ENCODE results near the gene EREG.

EREG gene

DNA sequence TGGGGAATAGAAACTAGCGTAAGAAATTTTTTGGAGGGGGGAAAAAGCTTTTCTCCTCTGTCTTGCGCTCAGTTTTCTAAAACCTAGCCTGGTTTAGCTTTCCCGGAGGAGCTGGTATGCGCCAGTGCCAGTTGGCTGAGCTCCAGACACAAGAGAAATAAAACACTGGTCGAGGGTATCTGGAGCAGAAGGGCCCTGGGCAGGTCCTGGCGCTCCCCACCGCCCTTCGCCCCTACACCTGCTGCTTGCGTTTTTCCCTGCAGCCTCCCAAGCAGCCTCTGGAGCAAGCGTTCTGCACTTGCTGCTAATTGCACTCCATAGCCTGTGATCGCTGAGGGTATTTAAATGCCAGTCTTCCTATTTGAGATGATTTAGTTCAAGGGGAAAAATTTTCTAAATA is 816 bp downstream of the EREG start:
- H3K4me3 ChIP-seq (ENCODE audit: low read length): peak overlapping the region; percentile 55
- TF ChIP-seq, protein P1, sequence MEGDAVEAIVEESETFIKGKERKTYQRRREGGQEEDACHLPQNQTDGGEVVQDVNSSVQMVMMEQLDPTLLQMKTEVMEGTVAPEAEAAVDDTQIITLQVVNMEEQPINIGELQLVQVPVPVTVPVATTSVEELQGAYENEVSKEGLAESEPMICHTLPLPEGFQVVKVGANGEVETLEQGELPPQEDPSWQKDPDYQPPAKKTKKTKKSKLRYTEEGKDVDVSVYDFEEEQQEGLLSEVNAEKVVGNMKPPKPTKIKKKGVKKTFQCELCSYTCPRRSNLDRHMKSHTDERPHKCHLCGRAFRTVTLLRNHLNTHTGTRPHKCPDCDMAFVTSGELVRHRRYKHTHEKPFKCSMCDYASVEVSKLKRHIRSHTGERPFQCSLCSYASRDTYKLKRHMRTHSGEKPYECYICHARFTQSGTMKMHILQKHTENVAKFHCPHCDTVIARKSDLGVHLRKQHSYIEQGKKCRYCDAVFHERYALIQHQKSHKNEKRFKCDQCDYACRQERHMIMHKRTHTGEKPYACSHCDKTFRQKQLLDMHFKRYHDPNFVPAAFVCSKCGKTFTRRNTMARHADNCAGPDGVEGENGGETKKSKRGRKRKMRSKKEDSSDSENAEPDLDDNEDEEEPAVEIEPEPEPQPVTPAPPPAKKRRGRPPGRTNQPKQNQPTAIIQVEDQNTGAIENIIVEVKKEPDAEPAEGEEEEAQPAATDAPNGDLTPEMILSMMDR (conservative IDR thresholded peaks at IDR 0.05; ENCODE audit: low read depth, low read length): no peak
- DNase-seq (ENCODE audit: low read depth): no peak

DNA sequence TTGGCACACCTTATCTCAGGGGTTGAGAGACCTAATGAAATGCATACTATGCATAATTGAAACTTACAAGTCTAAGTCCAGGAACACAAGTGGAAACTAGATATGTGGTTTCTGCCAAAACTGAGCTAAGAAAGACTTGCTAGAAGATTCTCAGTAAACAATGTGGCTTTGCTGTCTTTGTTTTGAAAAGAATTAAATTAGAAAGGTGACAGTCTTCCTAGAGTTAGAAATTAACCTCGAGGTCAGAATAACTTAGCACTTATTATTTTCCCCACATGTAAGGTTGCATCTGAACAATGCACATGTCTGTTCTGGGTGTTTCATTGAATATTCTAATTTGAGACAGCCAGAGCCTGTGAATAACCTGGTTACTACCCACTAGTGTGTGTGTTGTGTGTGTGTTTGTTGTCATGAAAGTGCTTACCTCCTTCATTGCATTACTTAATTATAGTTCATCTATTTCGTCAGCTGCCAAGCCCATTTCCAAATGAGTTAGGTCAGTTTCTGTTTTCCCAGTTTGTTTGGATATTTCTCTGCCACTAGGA is 1.5 kb downstream of the EREG start:
- no peak overlapping the region for H3K4me3 ChIP-seq (ENCODE audit: low read length)

DNA sequence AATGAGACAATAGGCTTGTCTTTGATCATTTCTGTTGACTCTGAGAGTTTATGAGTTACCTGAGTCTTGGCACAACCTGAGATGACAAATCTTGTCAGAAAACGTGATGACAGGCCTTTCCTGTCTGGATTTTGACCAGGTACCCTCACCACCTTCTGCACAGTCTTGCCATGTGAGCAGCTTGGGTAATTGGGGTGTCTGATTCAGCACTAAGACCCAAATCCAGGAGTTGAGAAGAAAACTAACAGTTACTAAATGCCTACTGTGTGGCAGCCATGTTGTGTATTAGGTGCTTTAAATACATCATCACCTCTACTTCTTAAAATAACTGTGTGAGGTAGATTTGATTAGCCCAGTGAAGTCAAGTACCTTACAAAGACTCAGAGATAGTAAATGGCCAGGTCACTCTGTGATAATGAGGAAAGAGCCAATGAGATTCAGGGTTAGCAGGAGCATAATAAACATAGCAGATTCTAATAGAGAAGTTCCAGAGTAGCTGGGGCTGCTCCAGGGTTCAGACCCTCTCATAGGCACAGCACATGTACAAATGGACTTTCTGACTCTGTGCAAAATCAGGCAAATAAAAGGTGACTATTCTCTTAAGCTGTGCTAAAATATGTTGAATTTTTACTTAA is 2.8 kb downstream of the EREG start:
- no peak for DNase-seq (ENCODE audit: low read depth)
- TF ChIP-seq, protein P1 (conservative IDR thresholded peaks at IDR 0.05; ENCODE audit: low read depth, low read length): no peak
- no peak overlapping the region for H3K4me3 ChIP-seq (ENCODE audit: low read length)

More for the DNA sequence above, 1.5 kb downstream of the EREG start:
- TF ChIP-seq, protein P1 (conservative IDR thresholded peaks at IDR 0.05; ENCODE audit: low read depth, low read length): no peak
- DNase-seq (ENCODE audit: low read depth): no peak

DNA sequence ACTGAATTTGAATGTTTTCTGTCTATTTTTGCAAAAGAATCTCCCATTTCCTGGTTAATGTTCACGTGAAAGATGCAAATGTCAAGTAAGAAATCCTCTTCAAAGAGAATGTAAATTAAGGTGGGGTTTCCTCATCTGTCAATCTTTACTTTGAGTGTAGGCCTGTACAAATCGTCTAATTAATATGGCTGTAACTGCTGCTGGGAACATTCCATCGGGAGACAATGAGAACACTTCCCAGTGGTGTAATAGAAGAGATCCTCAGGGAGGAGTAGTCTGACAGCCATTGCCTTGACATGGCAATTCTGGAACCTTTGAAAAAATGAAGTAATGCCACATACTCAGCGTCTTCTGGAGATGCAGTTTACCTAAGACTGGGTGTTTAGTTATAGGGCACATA is 3.7 kb downstream of the EREG start:
- no peak for DNase-seq (ENCODE audit: low read depth)
- TF ChIP-seq, protein P1 (conservative IDR thresholded peaks at IDR 0.05; ENCODE audit: low read depth, low read length): no peak
- no peak overlapping the region for H3K4me3 ChIP-seq (ENCODE audit: low read length)

DNA sequence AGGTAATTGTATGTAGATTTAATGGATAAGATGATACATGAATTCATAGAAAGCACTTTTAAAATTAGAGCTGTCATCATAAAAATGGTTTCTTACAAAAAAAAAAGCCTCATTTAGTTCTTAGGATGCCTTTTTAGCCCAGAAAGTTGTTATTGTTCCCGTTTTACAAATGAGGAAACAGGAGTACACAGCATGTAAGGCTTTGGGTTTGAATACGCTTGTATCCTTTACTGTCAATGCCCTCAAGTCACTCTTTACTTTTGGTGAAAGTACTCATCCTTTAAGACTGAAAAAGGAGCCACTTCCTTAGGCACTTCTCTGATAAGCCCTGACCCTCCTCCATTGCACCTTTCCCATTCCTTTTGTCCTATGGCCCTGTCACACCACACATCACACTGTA is 4.9 kb downstream of the EREG start:
- TF ChIP-seq, protein P1 (conservative IDR thresholded peaks at IDR 0.05; ENCODE audit: low read depth, low read length): no peak
- H3K4me3 ChIP-seq (ENCODE audit: low read length): no peak overlapping the region
- DNase-seq (ENCODE audit: low read depth): no peak

- TF ChIP-seq, protein P1 (conservative IDR thresholded peaks at IDR 0.05; ENCODE audit: low read depth, low read length): peak; percentile 90
- H3K4me3 ChIP-seq (ENCODE audit: low read length): no peak overlapping the region
- no peak for DNase-seq (ENCODE audit: low read depth)
Observed at GRCh38 chr4:74370912-74371311, 6.0 kb downstream of the EREG start.

DNA sequence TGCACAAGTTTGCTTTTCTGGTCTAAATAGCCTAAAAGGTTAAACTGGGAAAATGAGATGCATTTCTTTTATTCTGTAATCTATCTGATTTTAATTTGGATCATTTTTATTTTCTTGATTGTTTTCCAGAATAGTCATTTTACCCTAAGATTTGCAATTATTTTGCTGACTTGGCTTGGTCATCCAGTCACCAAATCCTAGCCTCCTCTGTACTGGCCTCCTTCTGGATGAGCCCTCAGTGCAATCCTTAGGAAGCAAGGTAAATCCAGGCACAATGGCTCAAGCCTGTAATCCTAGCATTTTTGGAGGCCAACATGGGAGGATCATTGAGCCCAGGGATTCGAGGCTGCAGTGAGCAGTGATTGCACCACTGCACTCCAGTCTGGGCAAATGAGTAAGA is 9.2 kb downstream of the EREG start:
- TF ChIP-seq, protein P1 (conservative IDR thresholded peaks at IDR 0.05; ENCODE audit: low read depth, low read length): no peak
- no peak overlapping the region for H3K4me3 ChIP-seq (ENCODE audit: low read length)
- DNase-seq (ENCODE audit: low read depth): no peak
